ENCODE results near the gene HPD. TPM values are rescaled to one million over a fixed set of nuclear protein-coding genes. Genes with fewer than 3 reads are reported as not detected.

Gene HPD
- total RNA-seq, 6 experiments from 2014 or later = 649 to 1,803 (median 1,080) TPM

GRCh38 chr12:121800694-121801594 is 57.7 kb downstream of the HPD start:
- no peaks in the 10 kb centered on the region for H3K36me3 ChIP-seq
- no peaks in the 10 kb centered on the region for H3K27me3 ChIP-seq
- peaks cover 0 to 32% (median 4%) of the 10 kb centered on the region in 4 donors for H3K4me1 ChIP-seq
- peak overlapping the region; percentile 100 for H3K27ac ChIP-seq
- DNase-seq (peak; percentile 82 to 90 (median 83)), ATAC-seq (peak in 3 of 4 donors; percentile 1 to 13 (median 5))
- WGBS (ENCODE audit: insufficient coverage, low coverage, low lambda C conversion rate, missing lambda C conversion rate) = 1% methylated on average over 16 of the region's 86 CpGs
- H3K9me3 ChIP-seq = no peaks in the 10 kb centered on the region
- H3K4me3 ChIP-seq = peak overlapping the region; percentile 65 to 83 (median 67)
- intact Hi-C loops (cut with DNase I) = loop anchor here in 1 of 2 donors (10.0 kb wide), 1 partner anchor 84 kb away; the partner anchor contains the start of gene PSMD9
- TF ChIP-seq POLR2A (IDR thresholded peaks at IDR 0.05) = peak; percentile 80
- no peak for TF ChIP-seq CTCF (IDR thresholded peaks at IDR 0.05)

GRCh38 chr12:121799842-121800693 is 58.6 kb downstream of the HPD start:
- intact Hi-C loops (cut with DNase I) = loop anchor here in 1 of 2 donors (10.0 kb wide), 1 partner anchor 85 kb away; the partner anchor contains the start of gene PSMD9
- peaks cover 0 to 38% (median 8%) of the 10 kb centered on the region in 4 donors for H3K4me1 ChIP-seq
- peak overlapping the region; percentile 53 to 67 (median 65) for H3K4me3 ChIP-seq
- H3K36me3 ChIP-seq = peaks cover 0 to 4% (median 0%) of the 10 kb centered on the region in 4 donors
- TF ChIP-seq POLR2A (IDR thresholded peaks at IDR 0.05) (peak; percentile 55), CTCF (IDR thresholded peaks at IDR 0.05) (no peak)
- peak overlapping the region; percentile 100 for H3K27ac ChIP-seq
- H3K9me3 ChIP-seq = no peaks in the 10 kb centered on the region
- no peaks in the 10 kb centered on the region for H3K27me3 ChIP-seq
- no CpG with 5 or more reads among the region's 84 CpGs for WGBS (ENCODE audit: insufficient coverage, low coverage, low lambda C conversion rate, missing lambda C conversion rate)
- DNase-seq = peak; percentile 93 to 94 (median 94)
- ATAC-seq = peak; percentile 42 to 55 (median 44)

- H3K4me3 ChIP-seq = peak overlapping the region; percentile 53 to 67 (median 65)
- H3K4me1 ChIP-seq = peaks cover 0 to 46% (median 11%) of the 10 kb centered on the region in 4 donors
- TF ChIP-seq POLR2A (IDR thresholded peaks at IDR 0.05) (peak; percentile 19), CTCF (IDR thresholded peaks at IDR 0.05) (no peak)
- ATAC-seq (peak; percentile 1 to 2 (median 1)), DNase-seq (peak; percentile 73 to 81 (median 78))
- H3K36me3 ChIP-seq = peaks cover 0 to 4% (median 0%) of the 10 kb centered on the region in 4 donors
- peak overlapping the region; percentile 100 for H3K27ac ChIP-seq
- no peaks in the 10 kb centered on the region for H3K27me3 ChIP-seq
- WGBS (ENCODE audit: insufficient coverage, low coverage, low lambda C conversion rate, missing lambda C conversion rate) = 16% methylated on average over 8 of the region's 30 CpGs
- intact Hi-C loops (cut with DNase I) = no loop called here
- no peaks in the 10 kb centered on the region for H3K9me3 ChIP-seq
Observed at GRCh38 chr12:121799156-121799841, 59.4 kb downstream of the HPD start.

GRCh38 chr12:121798787-121799155 is 59.9 kb downstream of the HPD start:
- Histone ChIP-seq H3K4me1 (peaks cover 0 to 51% (median 12%) of the 10 kb centered on the region in 4 donors), H3K36me3 (peaks cover 0 to 4% (median 0%) of the 10 kb centered on the region in 4 donors), H3K4me3 (peak overlapping the region; percentile 53 to 67 (median 65)), H3K9me3 (no peaks in the 10 kb centered on the region), H3K27ac (peak overlapping the region; percentile 100), H3K27me3 (no peaks in the 10 kb centered on the region)
- no peak for ATAC-seq
- no peak for DNase-seq
- intact Hi-C loops (cut with DNase I) = no loop called here
- TF ChIP-seq POLR2A (IDR thresholded peaks at IDR 0.05) (no peak), CTCF (IDR thresholded peaks at IDR 0.05) (no peak)
- WGBS (ENCODE audit: insufficient coverage, low coverage, low lambda C conversion rate, missing lambda C conversion rate) = 13% methylated on average over 5 of the region's 10 CpGs
